ENCODE data around the gene B3GAT3. TPM values are rescaled to one million over a fixed set of nuclear protein-coding genes. Genes with fewer than 3 reads are reported as not detected.

B3GAT3 gene
- total RNA-seq, 4 donors from 2014 or later = 23.0 to 33.4 (median 25.1) TPM

DNA sequence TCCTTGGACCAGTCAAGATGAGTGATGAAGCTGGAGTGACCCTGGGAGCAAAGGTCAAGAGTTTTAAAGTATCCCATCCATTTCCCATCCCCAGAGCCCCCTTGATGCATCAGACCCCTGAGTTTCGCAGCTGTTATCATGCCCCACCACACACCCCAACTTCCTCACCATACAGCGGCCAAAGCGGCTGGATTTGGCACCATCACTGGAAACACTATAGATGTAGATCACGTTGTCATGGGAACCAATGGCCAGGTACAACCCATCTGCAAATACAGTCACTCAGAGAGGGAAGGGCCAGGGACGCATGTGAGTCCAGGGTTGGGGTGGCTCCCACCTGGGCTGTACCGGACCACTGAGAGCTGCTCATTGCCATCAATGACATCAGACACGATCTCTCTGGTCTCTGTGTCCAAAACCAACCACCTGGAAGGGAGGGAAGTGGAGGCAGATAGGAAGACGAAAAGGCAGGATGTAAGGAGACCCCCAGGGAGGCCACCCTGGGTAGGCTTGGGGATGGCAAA lies 17.9 kb downstream of the B3GAT3 start:
- H3K4me3 ChIP-seq (replicated peaks in 1 of 3) = no peak overlapping the region
- H3K9me3 ChIP-seq = no peaks in the 10 kb centered on the region
- H3K27ac ChIP-seq = no peak overlapping the region
- TF ChIP-seq CTCF (IDR thresholded peaks at IDR 0.05) (no peak), POLR2A (IDR thresholded peaks at IDR 0.05) (no peak)
- peaks cover 0 to 9% of the 10 kb centered on the region in 2 donors for H3K36me3 ChIP-seq
- DNase-seq = no peak
- H3K27me3 ChIP-seq = no peaks in the 10 kb centered on the region
- intact Hi-C loops (cut with DNase I) = no loop called here
- peaks cover 19% of the 10 kb centered on the region in 2 donors for H3K4me1 ChIP-seq
- 87 to 91% methylated on average over 8 of the region's 8 CpGs for WGBS, 2 donors

GRCh38 chr11:62603072-62603408 lies 18.7 kb downstream of the B3GAT3 start:
- peak overlapping the region in 1 of 3 donors; percentile 86 for H3K4me3 ChIP-seq (replicated peaks in 1 of 3)
- H3K27ac ChIP-seq = peak overlapping the region in 2 of 3 donors; percentile 82 to 95
- intact Hi-C loops (cut with DNase I) = no loop called here
- WGBS, 2 donors = 55 to 67% methylated on average over 12 to 13 of the region's 13 CpGs
- peaks cover 5 to 10% of the 10 kb centered on the region in 2 donors for H3K36me3 ChIP-seq
- no peak for DNase-seq
- TF ChIP-seq POLR2A (IDR thresholded peaks at IDR 0.05) (no peak), CTCF (IDR thresholded peaks at IDR 0.05) (no peak)
- no peaks in the 10 kb centered on the region for H3K27me3 ChIP-seq
- peaks cover 19 to 21% of the 10 kb centered on the region in 2 donors for H3K4me1 ChIP-seq
- H3K9me3 ChIP-seq = no peaks in the 10 kb centered on the region

GRCh38 chr11:62602141-62603071 lies 19.4 kb downstream of the B3GAT3 start:
- DNase-seq = peak; percentile 66 to 78
- peaks cover 11 to 16% of the 10 kb centered on the region in 2 donors for H3K36me3 ChIP-seq
- intact Hi-C loops (cut with DNase I) = no loop called here
- no peaks in the 10 kb centered on the region for H3K27me3 ChIP-seq
- WGBS, 2 donors = 2 to 3% methylated on average over 6 to 15 of the region's 96 CpGs
- peak overlapping the region; percentile 12 to 86 (median 37) for H3K4me3 ChIP-seq (replicated peaks in 1 of 3)
- no peak for TF ChIP-seq POLR2A (IDR thresholded peaks at IDR 0.05)
- peak in 2 of 6 experiments; percentile 19 to 28 for TF ChIP-seq CTCF (IDR thresholded peaks at IDR 0.05)
- H3K9me3 ChIP-seq = no peaks in the 10 kb centered on the region
- peak overlapping the region; percentile 4 to 95 (median 82) for H3K27ac ChIP-seq
- H3K4me1 ChIP-seq = peaks cover 19 to 21% of the 10 kb centered on the region in 2 donors

DNA sequence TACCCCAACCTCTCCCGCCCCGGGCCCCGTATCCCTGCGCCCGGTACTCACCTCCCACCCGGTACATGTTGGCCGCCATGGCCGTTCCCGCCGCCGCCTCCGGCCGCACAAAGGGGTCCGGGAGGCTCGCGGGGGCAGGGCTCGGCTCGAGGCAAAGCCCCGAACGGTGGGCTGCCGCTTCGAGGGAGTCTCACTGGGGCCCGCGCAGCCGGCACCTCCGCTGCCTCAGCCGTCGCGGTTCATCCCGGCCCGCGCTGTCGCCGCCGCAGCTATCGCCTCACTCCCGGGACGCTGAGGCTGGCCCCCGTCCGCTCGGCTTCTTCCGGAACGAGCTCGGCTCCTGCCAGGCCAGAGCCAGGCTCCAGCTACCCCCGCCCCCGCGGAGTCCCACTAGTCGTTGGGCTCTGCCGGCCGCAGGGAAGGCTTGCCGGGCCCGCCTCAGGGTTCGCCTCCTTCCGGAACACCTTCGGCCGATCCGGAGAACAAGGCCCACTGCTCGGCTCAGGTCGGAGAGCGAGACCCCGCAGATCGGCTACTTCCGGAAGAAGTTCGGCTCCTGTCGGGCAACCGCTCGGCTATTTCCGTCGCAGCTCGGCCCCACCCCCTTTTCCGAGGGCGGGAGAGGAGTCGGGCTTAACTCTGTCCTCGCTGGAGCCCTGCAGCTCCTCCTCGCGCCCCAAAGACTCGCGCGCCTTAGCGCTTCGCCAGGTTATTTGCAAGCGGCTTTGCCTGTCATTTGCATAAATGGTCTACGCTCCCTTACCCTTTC lies 20.2 kb downstream of the B3GAT3 start, which contains the start of gene MTA2:
MTA2 (minus strand) TSS at position 494 of the 769 bp plus-strand sequence; CDS start at position 79, 415 bp downstream.
- Histone ChIP-seq H3K27ac (peak within 1 kb of the TSS; percentile 82 to 95 (median 86)), H3K4me3 (replicated peaks in 1 of 3) (peak within 1 kb of the TSS; percentile 86 to 96 (median 87)), H3K4me1 (peaks cover 19 to 21% of the 10 kb centered on the region in 2 donors), H3K27me3 (no peaks in the 10 kb centered on the region), H3K9me3 (no peaks in the 10 kb centered on the region), H3K36me3 (peaks cover 17 to 25% of the 10 kb centered on the region in 2 donors)
- WGBS, 2 donors = 1 to 4% methylated on average over 10 to 22 of the region's 83 CpGs
- TF ChIP-seq CTCF (IDR thresholded peaks at IDR 0.05) (no peak), POLR2A (IDR thresholded peaks at IDR 0.05) (peak in 1 of 2 donors; percentile 62)
- DNase-seq = peak; percentile 99
- intact Hi-C loops (cut with DNase I) = no loop called here

Measured in thyroid gland (tissue), 4 donors.